HG03135 (cell line): ENCODE data around the gene TMEM179.

ENCODE experiments used
- ATAC-seq: cut with Tn5 transposase; IDR thresholded peaks from one replicate; pipeline ENCODE4 v1.9.1; 2021; ENCODE audit warnings: mild to moderate bottlenecking, moderate library complexity; ENCODE audit not compliant: unreplicated experiment

Gene TMEM179

DNA sequence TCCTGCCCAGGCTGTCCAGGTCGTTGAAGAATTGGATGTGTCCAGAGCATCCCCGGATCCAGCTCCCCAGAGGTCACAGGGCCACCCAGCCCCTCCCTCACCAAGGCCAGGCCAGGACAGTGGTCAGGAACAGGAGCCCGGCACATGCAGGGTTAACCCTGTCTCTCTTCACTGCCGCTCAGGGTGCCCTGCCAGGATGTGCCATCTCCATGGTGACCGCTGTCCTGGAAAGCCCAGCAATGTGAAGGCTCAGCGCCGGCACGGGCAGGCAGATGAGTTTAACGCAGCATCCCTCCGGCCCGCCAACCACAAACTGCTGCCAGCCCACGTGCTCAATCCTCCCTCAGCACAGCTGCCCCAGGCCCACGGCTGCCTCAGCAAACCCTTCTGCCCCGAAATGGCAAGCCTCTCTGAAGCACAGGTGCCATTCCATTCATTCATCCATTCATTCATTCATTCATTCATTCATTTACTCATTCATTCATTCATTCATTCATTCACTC is 4.4 kb downstream of the TMEM179 start:
- no peak for ATAC-seq

DNA sequence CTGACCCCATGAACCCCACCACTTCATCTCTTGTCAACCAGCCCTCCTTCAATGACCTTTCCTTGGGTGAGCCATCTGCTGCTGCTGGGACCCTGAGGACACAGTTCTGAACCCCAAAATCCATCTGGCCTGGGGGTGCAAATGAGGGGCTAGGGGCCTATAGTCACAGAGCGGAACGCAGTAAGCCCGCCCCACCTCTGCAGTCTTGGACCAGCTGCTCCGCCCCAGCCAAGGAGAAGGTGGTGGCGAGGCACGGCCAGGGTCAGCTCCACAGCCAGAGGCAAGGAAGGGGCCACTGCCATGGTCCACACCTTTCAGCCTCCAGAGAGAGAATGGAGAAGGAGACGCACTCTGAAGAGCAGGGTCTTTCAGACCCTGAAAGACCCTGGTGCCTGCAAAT is 5.1 kb downstream of the TMEM179 start:
- ATAC-seq: no peak

DNA sequence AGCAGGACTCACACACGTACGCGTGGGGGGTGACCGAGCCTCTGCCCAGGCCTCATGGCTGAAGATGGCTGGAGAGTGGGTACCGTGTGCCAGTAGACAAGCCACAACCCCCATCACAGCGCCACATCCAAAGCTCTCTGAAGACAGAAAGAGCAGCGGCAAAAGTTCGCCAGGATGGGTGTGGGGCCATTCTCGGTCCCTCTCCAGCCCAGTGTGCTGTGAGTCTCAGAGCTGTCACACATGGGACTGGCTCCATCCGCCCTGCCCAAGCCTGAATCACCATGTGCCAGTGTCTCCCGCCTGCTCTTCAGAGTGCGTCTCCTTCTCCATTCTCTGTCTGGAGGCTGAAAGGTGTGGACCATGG is 5.7 kb downstream of the TMEM179 start:
- ATAC-seq: no peak

DNA sequence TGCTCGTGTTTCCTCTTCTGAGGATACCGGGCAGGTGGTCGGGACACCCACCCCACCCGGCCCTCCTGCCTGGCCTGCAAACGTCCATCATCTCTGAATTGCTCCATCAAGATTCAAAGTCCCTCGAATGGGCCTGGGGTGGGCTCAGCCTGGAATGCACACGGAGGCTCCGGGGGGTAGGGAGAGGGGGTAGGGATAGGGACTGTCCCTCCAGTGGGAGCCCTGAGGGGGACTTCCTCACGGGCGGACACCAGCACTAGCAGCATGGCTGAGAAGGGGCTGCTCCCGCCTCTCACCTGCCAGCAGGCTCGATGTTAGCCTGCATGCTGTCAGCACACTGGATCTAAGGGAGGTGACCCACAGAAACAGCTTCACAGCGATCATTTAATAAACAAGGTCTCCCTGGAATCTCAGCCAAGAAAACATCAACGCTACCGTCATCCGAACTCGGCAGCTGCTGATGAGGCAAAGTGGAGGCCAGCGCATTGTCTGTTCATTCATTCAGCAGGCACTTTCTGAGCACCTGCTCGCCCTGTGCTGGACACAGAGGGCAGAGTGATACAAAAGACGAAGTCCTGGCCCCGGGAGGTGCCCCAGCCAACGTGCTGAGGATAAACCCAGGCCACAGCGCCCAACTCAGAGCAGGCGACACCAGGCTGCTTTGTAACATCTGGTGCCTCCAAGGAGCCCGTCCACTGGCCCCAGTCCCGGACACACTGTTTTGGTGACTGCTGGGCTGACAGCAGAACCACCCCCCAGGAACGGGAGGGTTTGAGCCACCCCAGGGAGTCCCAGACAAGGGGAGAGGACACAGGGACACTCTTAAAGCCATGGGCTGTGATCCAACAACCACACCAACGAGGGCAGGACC is 6.3 kb downstream of the TMEM179 start:
- ATAC-seq: no peak

DNA sequence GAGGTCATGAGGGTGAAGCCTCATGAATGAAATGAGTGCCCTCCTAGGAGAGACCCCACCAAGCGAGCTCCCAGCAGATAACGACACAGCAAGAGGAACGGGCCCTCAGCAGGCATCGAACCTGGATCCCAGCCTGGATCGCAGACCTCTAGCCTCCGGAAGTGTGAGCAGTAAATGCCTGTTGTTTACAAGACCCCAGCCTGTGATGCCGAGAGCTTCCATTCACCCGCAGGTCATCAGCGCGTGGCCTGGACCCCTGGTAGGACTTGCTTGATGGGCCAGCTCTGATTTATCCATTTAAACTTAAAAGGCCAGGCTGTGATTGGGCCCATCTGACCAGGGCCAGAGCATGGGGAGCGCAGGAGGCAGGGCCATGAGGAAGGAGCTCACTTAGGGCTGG is 7.0 kb downstream of the TMEM179 start:
- no peak for ATAC-seq

DNA sequence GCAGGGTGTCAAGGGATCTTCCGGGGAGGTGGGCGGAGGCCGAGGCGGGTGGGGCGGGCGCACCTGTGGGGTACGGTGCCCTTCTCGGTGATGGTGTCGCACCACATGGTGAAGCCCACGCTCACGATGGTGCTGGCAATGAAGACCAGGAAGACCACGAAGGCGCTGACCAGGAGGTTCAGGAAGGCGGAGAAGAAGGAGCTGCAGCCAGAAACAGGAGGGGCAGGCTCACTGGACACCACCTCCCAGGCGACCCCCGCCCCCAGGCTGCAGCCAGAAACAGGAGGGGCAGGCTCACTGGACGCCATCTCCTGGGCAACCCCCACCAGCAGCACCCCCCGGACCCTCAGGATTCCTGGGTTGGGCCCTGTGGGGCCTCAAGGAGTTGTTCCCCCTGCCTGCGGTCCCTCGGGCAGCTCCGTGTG is 7.6 kb downstream of the TMEM179 start:
- no peak for ATAC-seq

DNA sequence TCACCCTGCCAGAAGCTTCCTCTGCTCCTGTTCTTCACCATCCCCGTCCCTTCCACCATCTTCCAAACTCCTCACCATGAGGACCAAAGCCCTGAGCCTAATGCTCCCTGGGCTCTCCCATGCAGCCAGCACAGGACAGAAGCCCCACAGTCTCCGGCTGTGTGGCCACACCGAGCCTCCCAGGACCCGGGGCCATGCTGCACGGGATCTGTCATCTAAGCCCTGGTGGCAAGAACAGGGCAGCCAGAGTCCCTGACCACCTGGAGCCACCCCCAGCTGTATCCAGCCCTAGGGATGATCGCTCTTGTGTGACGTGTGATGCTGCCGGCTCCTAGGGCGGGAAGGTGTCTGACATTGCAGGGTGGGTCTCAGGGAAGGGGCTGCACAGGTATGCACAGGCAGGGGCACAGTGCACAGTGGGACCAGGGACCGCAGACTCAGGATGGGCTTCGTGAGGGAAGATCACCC is 8.1 kb downstream of the TMEM179 start:
- no peak for ATAC-seq

DNA sequence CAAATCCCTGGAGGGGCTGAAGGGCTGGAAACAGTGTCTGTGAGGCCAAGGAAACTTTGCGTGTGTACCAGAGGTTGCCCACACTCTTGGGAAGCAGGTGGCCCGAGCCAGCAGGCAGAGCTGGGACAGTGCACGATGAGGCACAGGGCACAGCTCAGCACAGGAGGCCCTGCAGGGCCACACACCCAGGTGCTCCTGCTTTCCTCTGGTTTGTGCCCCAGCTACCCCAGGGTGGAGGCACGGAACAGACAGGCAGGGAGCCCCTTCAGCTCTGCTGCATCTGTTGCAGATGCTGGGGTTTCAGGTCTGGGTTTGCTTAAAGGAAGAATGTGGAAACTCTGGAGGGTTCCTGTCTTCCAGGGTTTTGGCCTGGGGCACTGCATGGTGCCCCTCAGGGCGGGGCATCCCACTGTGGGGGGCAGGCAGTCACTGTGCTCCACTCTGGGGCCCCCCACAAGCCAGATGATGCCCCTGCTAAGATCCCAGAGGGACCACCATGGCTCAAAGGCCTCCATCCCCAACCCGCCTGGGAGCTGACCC is 8.6 kb downstream of the TMEM179 start:
- ATAC-seq: no peak

DNA sequence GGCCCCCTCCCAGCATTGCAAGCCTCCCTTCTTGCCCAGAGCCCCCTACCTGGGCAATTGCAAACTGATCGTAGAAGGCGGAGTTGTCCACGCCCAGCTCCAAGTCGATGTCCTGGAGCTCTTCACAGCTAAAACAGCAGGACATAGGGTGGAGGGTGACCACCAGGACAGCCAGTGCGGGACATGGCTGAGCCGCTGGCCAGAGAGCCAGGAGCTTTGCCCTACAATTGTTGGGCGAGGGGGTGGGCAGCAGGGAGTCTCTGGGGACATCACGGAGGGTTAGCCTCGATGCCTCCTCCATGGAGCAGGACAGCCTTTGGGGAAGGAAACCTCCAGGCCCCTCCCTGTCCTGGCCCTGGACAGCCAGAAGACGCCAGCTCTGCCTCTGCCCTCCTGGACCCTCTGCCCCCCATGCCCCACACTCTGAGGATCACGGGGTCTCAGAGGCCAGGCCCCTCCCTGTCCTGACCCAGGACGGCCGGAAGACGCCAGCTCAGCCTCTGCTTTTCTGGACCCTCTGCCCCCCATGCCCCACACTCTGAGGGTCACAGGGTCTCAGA is 9.4 kb downstream of the TMEM179 start:
- ATAC-seq: no peak

DNA sequence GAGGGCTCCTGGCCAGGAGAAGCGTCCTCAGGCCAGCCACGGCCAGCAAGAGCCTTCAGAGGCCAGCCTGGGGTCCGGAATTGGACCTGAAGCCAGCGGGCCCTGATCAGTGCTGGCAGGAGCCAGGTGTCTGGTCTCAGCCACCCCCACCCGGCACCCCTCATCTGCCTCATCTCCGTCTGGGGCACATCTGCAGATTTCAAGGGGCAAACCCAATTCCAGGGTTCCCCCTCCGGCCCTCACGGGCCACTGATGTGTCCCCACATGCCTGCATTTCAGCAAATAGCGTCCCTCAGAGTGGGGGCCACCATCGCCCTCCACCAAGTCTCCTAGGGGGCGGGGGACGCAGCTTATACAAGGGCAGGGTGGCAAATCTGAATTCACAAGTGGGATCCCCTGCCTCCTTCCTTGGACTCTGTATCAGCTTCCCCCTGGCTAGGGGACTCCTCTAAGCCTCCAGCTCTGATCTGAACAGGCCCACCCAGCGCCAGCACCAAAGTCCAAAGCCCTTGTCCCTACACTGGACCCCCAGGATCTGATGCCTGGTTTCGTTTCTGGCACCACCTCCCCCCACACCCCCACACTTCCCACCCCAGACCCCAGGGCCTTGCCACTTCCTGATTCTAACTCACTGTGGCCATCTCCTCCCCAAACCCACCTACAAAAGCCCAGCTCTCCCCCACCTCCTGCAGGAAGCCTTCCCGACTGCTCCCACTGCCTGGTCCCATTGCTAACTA is 10.1 kb downstream of the TMEM179 start:
- ATAC-seq: no peak

DNA sequence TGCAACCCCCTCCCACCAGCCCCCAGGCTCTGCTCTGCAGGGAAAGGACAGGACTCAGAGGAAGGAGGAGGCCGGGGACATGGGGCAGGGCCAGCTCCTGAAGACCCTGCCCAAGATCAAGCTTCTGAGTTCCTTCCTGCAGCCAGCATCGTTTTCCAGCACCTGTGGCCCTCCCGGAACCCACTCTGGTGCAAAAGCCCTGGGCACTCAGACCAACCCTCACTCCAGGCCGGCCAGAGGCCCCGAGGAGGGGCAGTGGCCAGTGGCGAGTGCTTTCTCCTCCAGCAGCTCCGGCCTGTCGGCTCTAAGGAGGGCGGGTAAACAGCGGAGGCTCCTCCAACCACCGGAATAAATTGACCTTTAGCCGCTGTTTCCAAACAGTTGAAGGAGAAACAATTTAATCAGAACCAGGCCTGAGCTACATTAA is 10.8 kb downstream of the TMEM179 start:
- ATAC-seq: no peak

DNA sequence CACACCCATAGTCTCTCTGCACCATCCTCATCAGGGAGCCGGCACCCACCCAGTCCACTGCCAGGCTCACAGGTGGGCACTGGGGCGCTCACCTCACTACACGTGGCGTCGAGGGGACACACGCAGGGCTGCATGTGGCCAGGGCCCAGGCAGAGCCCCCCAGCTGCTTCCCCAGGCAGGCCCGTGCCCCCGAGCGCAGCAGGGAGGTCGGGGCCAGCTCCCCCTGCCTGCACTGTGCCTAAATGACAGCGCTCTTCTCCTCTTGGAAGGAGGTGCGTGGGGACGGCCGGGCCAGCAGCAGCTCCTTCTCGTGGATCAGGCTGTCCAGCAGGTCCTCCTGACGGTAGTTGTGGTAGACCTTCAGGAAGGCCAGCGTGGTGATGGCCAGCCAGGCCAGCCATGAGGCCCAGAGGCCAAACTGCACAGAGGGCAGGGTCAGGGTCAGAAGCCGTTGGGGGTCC is 11.3 kb downstream of the TMEM179 start:
- ATAC-seq: no peak

DNA sequence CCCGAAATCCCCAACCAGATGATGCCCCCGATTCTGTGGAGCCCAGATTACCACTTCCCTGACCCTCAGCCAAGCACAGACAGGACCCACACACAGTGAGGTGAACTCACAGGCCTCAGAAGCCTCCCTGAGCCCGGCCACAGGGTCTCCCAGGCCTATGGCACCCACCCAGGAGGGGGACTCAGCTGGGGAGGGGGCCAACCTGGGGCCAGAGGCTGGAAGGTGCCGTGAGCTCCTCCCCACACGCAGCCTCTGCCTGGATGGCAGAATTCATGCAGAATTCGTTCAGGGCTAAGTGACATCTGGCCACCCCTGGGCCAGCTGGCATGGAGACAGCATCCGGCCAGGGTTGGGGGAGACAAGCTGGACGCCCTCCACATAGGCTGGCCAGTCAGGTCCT is 11.8 kb downstream of the TMEM179 start:
- no peak for ATAC-seq

DNA sequence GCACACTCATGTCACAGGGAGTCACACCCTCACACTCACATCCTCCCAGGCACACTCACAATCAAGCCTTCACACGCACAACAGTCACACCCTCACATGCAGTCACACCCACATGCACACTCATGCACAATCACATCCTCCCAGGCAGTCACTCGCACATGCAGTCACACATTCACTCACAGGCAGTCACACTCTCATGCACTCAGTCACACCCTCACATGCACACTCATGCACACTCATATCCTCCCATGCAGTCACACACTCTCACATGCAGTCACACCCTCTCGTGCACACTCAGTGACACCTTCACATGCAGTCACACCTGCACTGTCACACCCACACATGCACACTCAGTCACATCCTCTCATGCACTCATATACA is 12.3 kb downstream of the TMEM179 start:
- ATAC-seq: no peak

DNA sequence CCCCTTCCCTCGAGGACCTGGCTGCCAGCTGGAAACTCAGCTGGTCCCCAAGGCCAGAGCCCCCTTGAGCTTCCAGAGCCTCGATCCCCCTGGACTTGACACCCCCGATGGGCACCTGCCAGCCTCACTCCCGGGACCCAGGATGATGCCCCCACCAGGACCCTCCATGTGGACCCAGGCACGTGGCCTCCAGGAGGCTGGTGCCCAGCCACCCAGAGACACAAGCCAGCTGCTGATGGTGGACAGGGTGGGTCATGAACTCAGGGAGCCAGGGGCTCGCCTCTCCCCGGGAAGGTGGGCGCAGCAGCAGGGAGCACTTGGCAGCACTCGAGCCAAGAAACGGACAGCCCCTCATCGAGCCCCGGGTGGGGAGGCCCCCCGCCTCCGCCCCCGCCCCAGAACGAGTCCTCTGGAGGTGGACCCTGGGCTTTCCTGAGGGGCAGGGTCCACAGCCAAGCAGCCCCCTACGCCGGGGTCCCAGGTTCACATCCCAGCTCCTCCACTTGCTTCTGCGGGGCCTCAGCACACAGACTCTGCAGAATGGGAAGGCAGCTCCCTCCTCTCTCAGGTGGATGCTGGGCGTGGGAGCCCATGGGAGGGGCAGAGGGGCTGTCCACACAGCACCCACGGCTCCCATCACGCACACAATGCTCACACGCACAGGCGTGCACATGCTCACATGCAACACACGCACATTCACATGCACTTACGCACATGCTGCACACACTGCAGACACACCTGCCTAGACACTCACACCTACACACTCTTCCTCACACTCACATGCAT is 12.9 kb downstream of the TMEM179 start:
- no peak for ATAC-seq

DNA sequence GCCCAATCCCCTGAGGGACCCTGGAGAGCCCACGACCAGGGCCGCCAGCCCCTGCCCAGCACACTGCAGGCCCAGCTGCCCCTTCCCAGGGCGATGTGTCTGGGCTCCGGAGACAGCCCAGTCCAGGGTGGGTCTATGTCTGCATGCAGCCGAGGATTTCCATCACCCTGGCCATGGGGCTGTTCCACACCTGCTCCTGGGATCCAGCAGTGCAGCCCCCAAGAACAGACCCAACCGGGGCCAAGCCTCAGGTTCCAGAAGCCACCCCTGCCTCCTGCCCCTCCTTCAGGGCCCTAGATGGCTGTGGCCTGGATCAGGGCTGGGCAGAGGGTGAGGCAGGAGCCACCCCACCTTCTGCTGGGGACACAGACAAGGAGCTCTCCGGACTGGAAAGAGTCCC is 13.5 kb downstream of the TMEM179 start:
- no peak for ATAC-seq

DNA sequence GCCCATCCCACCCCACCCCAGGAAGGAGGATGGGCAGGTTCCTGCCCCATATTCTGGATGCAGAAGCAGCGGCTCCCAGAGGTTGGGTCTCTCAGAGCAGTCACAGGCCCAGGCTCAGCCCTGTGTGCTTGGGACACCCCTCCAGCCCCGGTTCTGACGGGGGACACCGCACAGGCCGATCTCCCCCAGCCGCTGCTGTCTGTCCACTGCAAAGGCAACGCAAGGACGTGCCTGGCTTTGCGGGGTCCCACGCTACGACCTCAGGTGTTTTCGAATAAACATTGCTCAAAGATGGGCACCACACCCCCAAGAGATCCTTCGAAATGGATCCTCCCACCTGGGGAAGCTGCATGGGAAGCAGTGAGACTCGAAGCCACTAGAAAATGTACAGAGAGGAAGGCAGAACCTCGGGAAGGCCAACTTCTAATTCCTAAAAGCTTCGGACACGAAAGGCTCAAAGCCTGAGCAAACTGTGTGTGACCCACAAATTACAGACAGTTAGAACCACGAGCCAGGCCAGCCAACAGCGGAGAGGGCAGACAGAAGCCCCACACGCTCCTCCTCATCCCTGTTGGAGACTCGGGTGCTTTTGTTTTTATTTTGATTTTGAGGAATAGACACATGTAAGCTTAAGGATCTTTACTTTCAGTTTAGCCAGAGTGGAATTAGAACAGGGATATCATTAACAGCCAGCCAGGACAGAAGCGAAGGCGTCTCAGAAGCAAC is 14.2 kb downstream of the TMEM179 start:
- no peak for ATAC-seq

DNA sequence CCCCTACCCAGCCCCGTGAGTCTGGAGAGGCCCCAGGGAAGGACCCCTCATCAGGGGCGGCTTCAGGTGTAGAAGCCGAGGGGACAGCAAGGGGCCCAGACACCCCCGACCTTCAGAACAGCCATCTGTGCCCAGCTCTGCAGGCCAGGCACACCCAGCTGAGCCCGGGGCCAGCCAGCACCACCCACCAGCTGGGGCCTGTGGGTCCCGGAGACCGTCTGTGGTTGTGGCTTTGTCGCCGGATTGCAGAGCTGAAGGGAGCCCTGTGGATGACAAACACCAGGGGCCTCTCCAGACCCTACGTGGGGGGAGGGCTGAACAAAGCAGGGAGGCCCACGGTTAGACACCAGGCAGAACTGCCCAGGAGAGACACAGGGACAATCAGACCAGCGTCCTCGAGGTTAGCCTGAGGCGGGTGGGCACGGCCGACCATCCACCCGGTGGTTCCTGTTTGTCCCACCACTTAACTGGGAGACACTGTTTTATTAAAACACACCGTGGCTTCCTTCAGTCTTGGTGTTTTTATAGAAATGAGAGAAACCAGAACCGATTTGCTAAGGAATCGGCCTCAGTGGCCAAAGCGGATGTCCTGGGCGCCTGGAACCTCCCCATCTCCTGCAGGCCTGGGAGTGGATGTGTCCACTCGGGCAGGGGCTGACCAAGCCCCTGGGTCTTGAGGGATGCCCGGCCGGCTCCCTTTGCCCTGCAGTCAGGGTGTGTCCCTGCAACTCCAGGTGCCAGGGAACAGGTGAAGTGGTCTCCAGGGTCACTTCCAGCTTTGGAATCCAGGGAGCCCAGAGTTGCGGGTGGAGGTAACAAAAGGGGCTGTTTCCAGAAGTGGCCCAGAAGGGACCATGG is 15.0 kb downstream of the TMEM179 start:
- no peak for ATAC-seq
